GM23248 (cell line): ENCODE data around the gene SPTB. TPM values are rescaled to one million over a fixed set of nuclear protein-coding genes. Genes with fewer than 3 reads are reported as not detected.

Experiments
- DNase-seq: peaks from one replicate; pipeline ENCODE4 v3.0.0-alpha.2; 2015
- H2AFZ ChIP-seq: fragments of 200-600 bp; sonication (generic); 2 replicates; pipeline ENCODE4 v1.6.1; 2016; ENCODE audit warnings: antibody characterized with exemption
- H3F3A ChIP-seq: fragments of 200-600 bp; sonication (generic); 2 replicates; pipeline ENCODE4 v1.6.1; 2016; ENCODE audit warnings: mild to moderate bottlenecking, antibody characterized with exemption, mixed run types; ENCODE audit not compliant: insufficient read depth
- H3K27ac ChIP-seq: fragments of 200-600 bp; sonication (generic); 2 replicates; pipeline ENCODE4 v1.5.1; 2016; ENCODE audit warnings: mild to moderate bottlenecking
- H3K27me3 ChIP-seq: fragments of 200-600 bp; sonication (generic); replicated peaks from 2 replicates; pipeline ENCODE4 v1.6.1; 2016; ENCODE audit warnings: mild to moderate bottlenecking; ENCODE audit not compliant: insufficient read depth
- H3K36me3 ChIP-seq: fragments of 200-600 bp; sonication (generic); 2 replicates; pipeline ENCODE4 v1.6.1; 2016; ENCODE audit warnings: low read depth, mild to moderate bottlenecking
- H3K4me1 ChIP-seq: fragments of 200-600 bp; sonication (generic); 2 replicates; pipeline ENCODE4 v1.6.1; 2016; ENCODE audit warnings: mild to moderate bottlenecking; ENCODE audit not compliant: insufficient read depth
- H3K4me2 ChIP-seq: fragments of 200-600 bp; sonication (generic); one replicate; pipeline ENCODE4 v1.6.1; 2016; ENCODE audit warnings: mild to moderate bottlenecking; ENCODE audit not compliant: unreplicated experiment
- H3K4me3 ChIP-seq: fragments of 200-600 bp; sonication (generic); 2 replicates; pipeline ENCODE4 v1.5.1; 2016; ENCODE audit warnings: mild to moderate bottlenecking
- H3K79me2 ChIP-seq: fragments of 200-600 bp; sonication (generic); 2 replicates; pipeline ENCODE4 v1.6.1; 2016; ENCODE audit warnings: mild to moderate bottlenecking; ENCODE audit not compliant: insufficient read depth
- H3K9ac ChIP-seq: fragments of 200-600 bp; sonication (generic); 2 replicates; pipeline ENCODE4 v1.6.1; 2016; ENCODE audit warnings: mild to moderate bottlenecking
- H3K9me2 ChIP-seq: fragments of 200-600 bp; sonication (generic); 2 replicates; pipeline ENCODE4 v1.6.1; 2016; ENCODE audit warnings: mixed run types, mild to moderate bottlenecking, moderate library complexity; ENCODE audit not compliant: insufficient read depth
- H3K9me3 ChIP-seq: fragments of 200-600 bp; sonication (generic); one replicate; pipeline ENCODE4 v1.6.1; 2017; ENCODE audit warnings: low read depth
- H4K20me1 ChIP-seq: fragments of 200-600 bp; sonication (generic); 2 replicates; pipeline ENCODE4 v1.6.0; 2016; ENCODE audit not compliant: insufficient read depth
- EZH2 ChIP-seq: fragments of 200-600 bp; sonication (generic); IDR thresholded peaks from 2 replicates; pipeline ENCODE4 v1.6.1; 2018; ENCODE audit warnings: antibody characterized with exemption, mild to moderate bottlenecking; ENCODE audit not compliant: insufficient read depth, poor library complexity, severe bottlenecking
- EZH2phosphoT487 ChIP-seq: fragments of 200-600 bp; sonication (generic); IDR thresholded peaks from 2 replicates; pipeline ENCODE4 v1.6.1; 2018; ENCODE audit warnings: antibody characterized with exemption, moderate library complexity, mild to moderate bottlenecking, low read depth; ENCODE audit not compliant: insufficient read depth
- WGBS, 2 experiments: methylation state at CpG; one replicate each; pipeline ENCODE4 v1.1.6; 2015 to 2017; ENCODE audit warnings: low lambda C conversion rate in 2 of 2, low coverage in 1 of 2; ENCODE audit errors: missing lambda C conversion rate in 2 of 2; 5-methylcytosine and 5-hydroxymethylcytosine counted together
- in situ Hi-C: fragments of 300-500 bp; cut with MboI; formaldehyde crosslinking; loops from 2 replicates; pipeline ENCODE4 v1.15.0; 2020
- polyA plus RNA-seq: library from polyadenylated mRNA; unstranded; fragments of >200 nt; fragmentation: Nextera tagmentation; extraction: Ambion mirVana; gene quantifications from 2 replicates; pipeline ENCODE4 v1.2.1, GENCODE V29; 2016
- total RNA-seq: library from RNA; depleted of rRNA; stranded (reverse); fragments of >200 nt; shearing (Covaris generic); gene quantifications from 2 replicates; pipeline ENCODE4 v1.2.3, GENCODE V29; 2014

The SPTB gene
- total and polyA plus RNA-seq, 2 experiments from 2014 or later, result 0.06 to 0.11 TPM

DNA sequence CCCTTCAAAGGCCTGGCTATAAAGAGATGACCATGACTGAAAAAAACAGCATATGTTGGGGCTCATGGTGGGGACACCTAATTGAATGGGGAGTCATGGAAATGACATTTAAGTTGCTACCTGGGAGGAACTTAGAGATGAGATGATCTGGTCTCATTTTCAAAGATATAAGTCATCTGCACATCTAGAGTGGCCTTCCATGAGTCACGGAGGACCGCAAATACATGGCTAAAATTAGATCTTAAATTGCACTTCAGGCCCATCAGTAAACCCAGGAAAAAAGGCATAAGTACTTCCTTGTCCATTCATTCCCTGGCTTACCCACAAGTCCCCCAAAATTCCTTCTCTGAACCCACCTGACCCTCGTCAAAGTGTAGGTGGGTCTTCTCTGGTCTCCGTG lies 53.4 kb downstream of the SPTB start:
- in situ Hi-C loops, result no loop called here
- TF ChIP-seq EZH2 (no peak), EZH2phosphoT487 (no peak)
- no peaks in the 10 kb centered on the region for H3K9me3 ChIP-seq
- H3K4me2 ChIP-seq, result no peak overlapping the region
- whole genome bisulfite sequencing, 2 experiments, result 70 to 71% methylated on average over 4 of the region's 4 CpGs
- no peak overlapping the region for H2AFZ ChIP-seq
- no peaks in the 10 kb centered on the region for H3K9me2 ChIP-seq
- H3K79me2 ChIP-seq, result no peaks in the 10 kb centered on the region
- peaks cover 9% of the 10 kb centered on the region; the same call in 1 of the 2 replicates for H3K27me3 ChIP-seq
- no peaks in the 10 kb centered on the region for H3K4me1 ChIP-seq
- H3K4me3 ChIP-seq, result no peak overlapping the region
- no peak overlapping the region for H3K27ac ChIP-seq
- no peaks in the 10 kb centered on the region for H4K20me1 ChIP-seq
- DNase-seq, result peak; percentile 47
- H3K9ac ChIP-seq, result no peak overlapping the region
- H3K36me3 ChIP-seq, result no peaks in the 10 kb centered on the region
- H3F3A ChIP-seq, result no peaks in the 10 kb centered on the region

DNA sequence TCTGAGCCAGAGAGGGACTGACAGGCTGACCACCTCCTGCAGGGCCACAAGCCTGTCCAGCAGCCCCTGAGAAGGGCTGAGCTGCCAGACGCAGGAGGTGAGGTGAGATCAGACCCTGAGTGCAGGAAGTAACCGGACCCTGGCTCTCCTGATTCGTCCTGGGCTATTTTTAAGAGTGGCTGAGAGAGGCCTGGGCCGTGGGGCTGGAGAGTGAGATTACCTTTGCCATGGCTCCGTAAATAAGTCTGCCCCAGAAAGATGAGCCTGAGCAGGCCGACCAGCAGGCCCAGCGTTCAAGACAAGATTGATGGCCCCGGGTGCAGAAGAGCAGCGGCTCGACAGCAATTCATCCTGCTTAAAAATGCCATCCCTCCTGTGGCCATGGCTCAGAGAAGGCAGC lies 54.2 kb downstream of the SPTB start:
- no peak overlapping the region for H2AFZ ChIP-seq
- no peak overlapping the region for H3K9ac ChIP-seq
- no peak overlapping the region for H3K27ac ChIP-seq
- 57 to 69% methylated on average over 10 of the region's 10 CpGs for WGBS, 2 experiments
- no peak overlapping the region for H3K4me2 ChIP-seq
- H3K9me2 ChIP-seq, result no peaks in the 10 kb centered on the region
- no peak for DNase-seq
- no peaks in the 10 kb centered on the region for H3K9me3 ChIP-seq
- H3K27me3 ChIP-seq, result peaks cover 13% of the 10 kb centered on the region; the same call in 1 of the 2 replicates
- H3K36me3 ChIP-seq, result no peaks in the 10 kb centered on the region
- H3F3A ChIP-seq, result no peaks in the 10 kb centered on the region
- in situ Hi-C loops, result no loop called here
- H3K4me3 ChIP-seq, result no peak overlapping the region
- no peak for TF ChIP-seq EZH2
- no peaks in the 10 kb centered on the region for H3K79me2 ChIP-seq
- H3K4me1 ChIP-seq, result no peaks in the 10 kb centered on the region
- no peaks in the 10 kb centered on the region for H4K20me1 ChIP-seq

DNA sequence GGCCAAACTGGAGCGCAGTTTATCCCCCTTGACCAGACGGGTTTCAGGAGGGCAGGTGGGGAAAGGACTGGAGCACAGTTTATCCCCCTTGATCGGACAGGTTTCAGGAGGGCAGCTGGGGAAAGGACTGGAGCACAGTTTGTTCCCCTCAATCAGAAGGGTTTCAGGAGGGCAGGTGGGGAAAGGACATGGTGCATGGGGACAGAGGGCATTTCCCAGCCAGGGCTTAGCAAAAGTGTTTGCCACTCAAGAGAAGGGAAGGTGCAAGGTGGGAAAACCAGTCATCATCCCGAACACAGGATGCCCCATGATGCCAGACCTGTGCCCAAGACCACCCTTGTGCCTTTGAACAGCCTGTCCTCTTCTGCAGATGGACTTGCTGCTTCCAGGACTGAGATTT lies 54.7 kb downstream of the SPTB start:
- in situ Hi-C loops, result no loop called here
- WGBS, 2 experiments, result 86 to 89% methylated on average over 4 of the region's 4 CpGs
- Histone ChIP-seq H3K27me3 (peaks cover 18% of the 10 kb centered on the region; the same call in 1 of the 2 replicates), H4K20me1 (no peaks in the 10 kb centered on the region), H3K9me3 (no peaks in the 10 kb centered on the region), H3K4me1 (no peaks in the 10 kb centered on the region), H3K4me2 (no peak overlapping the region), H3K36me3 (no peaks in the 10 kb centered on the region), H2AFZ (no peak overlapping the region), H3K79me2 (no peaks in the 10 kb centered on the region), H3K9ac (no peak overlapping the region), H3K27ac (no peak overlapping the region), H3K4me3 (no peak overlapping the region), H3K9me2 (no peaks in the 10 kb centered on the region), H3F3A (no peaks in the 10 kb centered on the region)
- TF ChIP-seq EZH2, result no peak
- TF ChIP-seq EZH2phosphoT487, result no peak
- DNase-seq, result no peak

DNA sequence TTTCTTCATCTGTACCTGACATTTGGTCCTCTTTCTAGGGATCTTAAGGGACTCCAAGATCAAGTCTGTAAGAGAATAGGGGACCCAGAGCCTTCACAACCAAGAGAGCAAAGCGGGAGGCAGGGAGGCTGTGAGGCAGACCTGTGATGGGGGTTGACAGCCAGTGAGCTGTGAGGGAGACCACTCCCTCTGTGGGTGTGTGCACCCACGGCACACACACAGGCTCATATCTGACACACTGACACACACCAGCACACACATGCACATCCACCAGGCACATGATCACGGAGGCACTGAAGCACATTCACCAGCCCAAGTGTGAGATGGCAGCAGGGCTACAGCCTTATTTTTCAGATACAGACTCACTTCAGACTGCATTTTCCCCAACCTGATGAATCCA lies 55.2 kb downstream of the SPTB start:
- H3K27me3 ChIP-seq, result peaks cover 18% of the 10 kb centered on the region; the same call in 1 of the 2 replicates
- no peaks in the 10 kb centered on the region for H3K4me1 ChIP-seq
- DNase-seq, result no peak
- TF ChIP-seq EZH2, result no peak
- no peak for TF ChIP-seq EZH2phosphoT487
- H3K9me2 ChIP-seq, result no peaks in the 10 kb centered on the region
- H3K4me3 ChIP-seq, result no peak overlapping the region
- no peaks in the 10 kb centered on the region for H3K36me3 ChIP-seq
- H3K79me2 ChIP-seq, result no peaks in the 10 kb centered on the region
- in situ Hi-C loops, result no loop called here
- no peaks in the 10 kb centered on the region for H3K9me3 ChIP-seq
- no peak overlapping the region for H2AFZ ChIP-seq
- H3F3A ChIP-seq, result no peaks in the 10 kb centered on the region
- no peaks in the 10 kb centered on the region for H4K20me1 ChIP-seq
- WGBS, 2 experiments, result 76 to 78% methylated on average over 3 of the region's 3 CpGs
- no peak overlapping the region for H3K9ac ChIP-seq
- no peak overlapping the region for H3K27ac ChIP-seq
- H3K4me2 ChIP-seq, result no peak overlapping the region

DNA sequence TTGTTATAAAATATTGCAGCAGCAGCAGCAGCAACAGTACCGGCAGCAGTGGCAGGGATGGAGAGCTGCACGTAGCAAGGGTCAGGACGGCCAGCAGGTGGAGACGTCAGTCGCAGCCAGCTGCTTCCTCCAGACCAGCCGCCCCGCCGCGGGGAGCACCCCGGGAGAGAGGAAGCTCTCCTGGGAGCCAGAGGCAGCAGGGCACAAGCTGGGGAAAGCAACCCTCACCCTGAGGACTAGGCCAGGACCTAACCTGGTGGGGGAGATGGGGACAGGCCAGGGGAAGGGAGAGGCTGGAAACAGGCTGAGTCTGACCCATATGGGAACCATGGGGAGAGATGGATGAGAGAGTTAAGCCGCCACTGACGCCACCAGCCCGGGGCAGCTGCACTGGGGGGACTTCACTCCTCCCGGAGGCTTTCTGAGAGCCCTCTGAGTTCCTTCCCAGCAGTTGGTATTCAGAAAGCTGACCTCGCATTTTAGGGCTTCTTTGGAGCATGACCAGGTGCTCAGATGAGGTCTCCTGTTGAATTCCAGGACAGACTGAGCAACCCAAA lies 56.3 kb downstream of the SPTB start:
- Histone ChIP-seq H3K4me1 (no peaks in the 10 kb centered on the region), H3K9me3 (no peaks in the 10 kb centered on the region), H3K27me3 (peaks cover 13% of the 10 kb centered on the region; the same call in 1 of the 2 replicates), H3K79me2 (no peaks in the 10 kb centered on the region), H3K36me3 (no peaks in the 10 kb centered on the region), H4K20me1 (no peaks in the 10 kb centered on the region), H2AFZ (peak overlapping the region; percentile 54), H3K4me2 (peak overlapping the region; percentile 24), H3K27ac (no peak overlapping the region), H3F3A (no peaks in the 10 kb centered on the region), H3K9ac (no peak overlapping the region), H3K9me2 (no peaks in the 10 kb centered on the region), H3K4me3 (no peak overlapping the region)
- 2 to 5% methylated on average over 15 of the region's 15 CpGs for WGBS, 2 experiments
- TF ChIP-seq EZH2, result no peak
- no peak for TF ChIP-seq EZH2phosphoT487
- in situ Hi-C loops, result no loop called here
- DNase-seq, result peak; percentile 86
